ENCODE data around the gene IARS1. TPM values are rescaled to one million over a fixed set of nuclear protein-coding genes. Genes with fewer than 3 reads are reported as not detected.

The IARS1 gene
- total RNA-seq, 4 donors from 2014 or later: 85.2 to 317 (median 110) TPM

- no peaks in the 10 kb centered on the region for H3K9me3 ChIP-seq
- TF ChIP-seq POLR2A (IDR thresholded peaks at IDR 0.05): no peak
- no peak for TF ChIP-seq CTCF (IDR thresholded peaks at IDR 0.05)
- peak overlapping the region in 2 of 3 donors; percentile 0 to 32 for H3K27ac ChIP-seq
- H3K4me3 ChIP-seq (replicated peaks in 1 of 3): peak overlapping the region; percentile 32 to 60 (median 48)
- intact Hi-C loops (cut with DNase I): no loop called here
- 2% methylated on average over 5 of the region's 5 CpGs for WGBS, 2 donors
- no peak for DNase-seq
- peaks cover 6 to 11% of the 10 kb centered on the region in 2 donors for H3K36me3 ChIP-seq
- no peaks in the 10 kb centered on the region for H3K27me3 ChIP-seq
- peaks cover 13 to 16% of the 10 kb centered on the region in 2 donors for H3K4me1 ChIP-seq
Measured at GRCh38 chr9:92293075-92293354, 482 bp downstream of the IARS1 start.

- Histone ChIP-seq H3K4me3 (replicated peaks in 1 of 3) (peak overlapping the region in 2 of 3 donors; percentile 48 to 60), H3K9me3 (no peaks in the 10 kb centered on the region), H3K4me1 (peaks cover 13 to 16% of the 10 kb centered on the region in 2 donors), H3K36me3 (peaks cover 1 to 9% of the 10 kb centered on the region in 2 donors), H3K27ac (peak overlapping the region in 1 of 3 donors; percentile 0), H3K27me3 (no peaks in the 10 kb centered on the region)
- TF ChIP-seq POLR2A (IDR thresholded peaks at IDR 0.05) (no peak), CTCF (IDR thresholded peaks at IDR 0.05) (no peak)
- peak in 1 of 2 donors; percentile 3 for DNase-seq
- intact Hi-C loops (cut with DNase I): no loop called here
- WGBS, 2 donors: 54 to 62% methylated on average over 7 to 8 of the region's 8 CpGs
Measured at GRCh38 chr9:92292338-92293074, 991 bp downstream of the IARS1 start.

- H3K27me3 ChIP-seq: no peaks in the 10 kb centered on the region
- no peaks in the 10 kb centered on the region for H3K9me3 ChIP-seq
- H3K4me1 ChIP-seq: peaks cover 13 to 16% of the 10 kb centered on the region in 2 donors
- intact Hi-C loops (cut with DNase I): no loop called here
- 92 to 96% methylated on average over 2 of the region's 2 CpGs for WGBS, 2 donors
- TF ChIP-seq CTCF (IDR thresholded peaks at IDR 0.05) (no peak), POLR2A (IDR thresholded peaks at IDR 0.05) (no peak)
- no peak overlapping the region for H3K27ac ChIP-seq
- no peak for DNase-seq
- H3K36me3 ChIP-seq: no peaks in the 10 kb centered on the region
- H3K4me3 ChIP-seq (replicated peaks in 1 of 3): no peak overlapping the region
Measured at GRCh38 chr9:92291577-92291976, 1.9 kb downstream of the IARS1 start.

- intact Hi-C loops (cut with DNase I): no loop called here
- Histone ChIP-seq H3K36me3 (peaks cover 0 to under 1% of the 10 kb centered on the region in 2 donors), H3K9me3 (no peaks in the 10 kb centered on the region), H3K4me1 (peaks cover 13 to 16% of the 10 kb centered on the region in 2 donors), H3K4me3 (replicated peaks in 1 of 3) (no peak overlapping the region), H3K27me3 (no peaks in the 10 kb centered on the region), H3K27ac (no peak overlapping the region)
- TF ChIP-seq CTCF (IDR thresholded peaks at IDR 0.05): no peak
- no peak for TF ChIP-seq POLR2A (IDR thresholded peaks at IDR 0.05)
- no peak for DNase-seq
- 91 to 95% methylated on average over 1 of the region's 1 CpG for WGBS, 2 donors
Measured at GRCh38 chr9:92290785-92291429, 2.6 kb downstream of the IARS1 start.

All from thyroid gland (tissue), 4 donors.